IMR-90 (cell line): ENCODE results near the gene SLC44A4. TPM values are rescaled to one million over a fixed set of nuclear protein-coding genes. Genes with fewer than 3 reads are reported as not detected.

Source experiments
- ATAC-seq: fragments of 200-7000 bp; cut with Tn5 transposase; 2 replicates; pipeline ENCODE4 v1.9.1; 2020; ENCODE audit warnings: low read depth, mild to moderate bottlenecking, moderate library complexity
- BruUV-seq: library from RNA; stranded (reverse); fragments of 400-500 nt; replicated peaks from 2 replicates; lab custom pipeline; 2021; lab: Mats Ljungman, UMichigan
- CTCF ChIA-PET: fragments of 300-600 bp; formaldehyde crosslinking; extraction: SDS; loops from one replicate; lab custom pipeline; 2021; ENCODE audit warnings: antibody characterized with exemption; lab: Yijun Ruan, JAX
- POLR2A ChIA-PET: fragments of 300-600 bp; sonication (Branson Sonifier 250); formaldehyde crosslinking; loops from one replicate; lab custom pipeline; 2022; ENCODE audit warnings: antibody characterized with exemption; ENCODE audit not compliant: unreplicated experiment; lab: Charles Lee
- DNase-seq: peaks from one replicate; pipeline ENCODE4 v3.0.0; 2013
- H2AFZ ChIP-seq: replicated peaks from 2 replicates; pipeline ENCODE3; 2013; ENCODE audit warnings: low read length, mild to moderate bottlenecking; ENCODE audit not compliant: poor library complexity
- H2AK5ac ChIP-seq: 2 replicates; pipeline ENCODE4 v1.6.1; 2013; ENCODE audit warnings: low read depth, low read length, inconsistent platforms
- H2AK9ac ChIP-seq: replicated peaks from 2 replicates; pipeline ENCODE3; 2013; ENCODE audit warnings: mild to moderate bottlenecking, low read depth, low read length, moderate library complexity; ENCODE audit not compliant: poor library complexity
- H2BK120ac ChIP-seq: 2 replicates; pipeline ENCODE4 v1.6.1; 2013; ENCODE audit warnings: low read depth, low read length, inconsistent platforms
- H2BK15ac ChIP-seq: 3 replicates; pipeline ENCODE4 v1.6.1; 2013; ENCODE audit warnings: low read depth, low read length, inconsistent platforms
- H2BK20ac ChIP-seq: 2 replicates; pipeline ENCODE4 v1.6.1; 2013; ENCODE audit warnings: low read depth, mild to moderate bottlenecking, inconsistent platforms, low read length, moderate library complexity
- H2BK5ac ChIP-seq: 2 replicates; pipeline ENCODE4 v1.6.1; 2013; ENCODE audit warnings: mild to moderate bottlenecking, low read depth, low read length, inconsistent platforms; ENCODE audit not compliant: poor library complexity, severe bottlenecking
- H3K14ac ChIP-seq: replicated peaks from 2 replicates; pipeline ENCODE4 v1.6.1; 2013; ENCODE audit warnings: low read depth, low read length, inconsistent platforms
- H3K18ac ChIP-seq: 2 replicates; pipeline ENCODE4 v1.6.1; 2013; ENCODE audit warnings: low read depth, low read length, control low read depth
- H3K23ac ChIP-seq: 2 replicates; pipeline ENCODE4 v1.6.1; 2013; ENCODE audit warnings: low read depth, low read length, inconsistent platforms
- H3K27ac ChIP-seq: 2 replicates; pipeline ENCODE4 v1.5.1; 2013; ENCODE audit warnings: mild to moderate bottlenecking, control low read depth, low read length; ENCODE audit not compliant: insufficient read depth
- H3K27me3 ChIP-seq: 2 replicates; pipeline ENCODE4 v1.6.1; 2013; ENCODE audit warnings: low read length; ENCODE audit not compliant: control insufficient read depth, insufficient read depth
- H3K36me3 ChIP-seq: 2 replicates; pipeline ENCODE4 v1.6.1; 2013; ENCODE audit warnings: low read length, mixed read lengths; ENCODE audit not compliant: control insufficient read depth, insufficient read depth
- H3K4ac ChIP-seq: 2 replicates; pipeline ENCODE4 v1.6.1; 2013; ENCODE audit warnings: low read depth, low read length, inconsistent platforms
- H3K4me1 ChIP-seq: 2 replicates; pipeline ENCODE4 v1.6.1; 2013; ENCODE audit warnings: low read length, mixed read lengths; ENCODE audit not compliant: control insufficient read depth, insufficient read depth
- H3K4me2 ChIP-seq: 2 replicates; pipeline ENCODE4 v1.6.1; 2013; ENCODE audit warnings: low read depth, mild to moderate bottlenecking, control low read depth, low read length, moderate library complexity
- H3K4me3 ChIP-seq: 2 replicates; pipeline ENCODE4 v1.5.1; 2013; ENCODE audit warnings: low read depth, mild to moderate bottlenecking, control low read depth, low read length, moderate library complexity; ENCODE audit not compliant: insufficient read depth
- H3K56ac ChIP-seq: 2 replicates; pipeline ENCODE4 v1.6.1; 2013; ENCODE audit warnings: low read length, inconsistent platforms; ENCODE audit not compliant: insufficient read depth; ENCODE audit errors: extremely low read depth
- H3K79me1 ChIP-seq, 2 experiments: 2 replicates each; pipeline ENCODE4 v1.6.1; 2013; ENCODE audit warnings: low read length in 2 of 2, inconsistent platforms in 1 of 2, low read depth in 1 of 2
- H3K9ac ChIP-seq: 2 replicates; pipeline ENCODE4 v1.6.1; 2013; ENCODE audit warnings: low read depth, low read length, control low read depth
- H3K9me1 ChIP-seq: 2 replicates; pipeline ENCODE4 v1.6.1; 2013; ENCODE audit warnings: low read length, inconsistent platforms; ENCODE audit not compliant: insufficient read depth
- H3K9me3 ChIP-seq: 2 replicates; pipeline ENCODE4 v1.6.1; 2013; ENCODE audit warnings: low read length; ENCODE audit not compliant: control insufficient read depth, insufficient read depth
- H4K20me1 ChIP-seq: 2 replicates; pipeline ENCODE4 v1.6.1; 2013; ENCODE audit warnings: low read length, inconsistent platforms; ENCODE audit not compliant: insufficient read depth
- H4K5ac ChIP-seq: 2 replicates; pipeline ENCODE4 v1.6.1; 2013; ENCODE audit warnings: mild to moderate bottlenecking, low read depth, low read length, control low read depth
- H4K8ac ChIP-seq, 2 experiments: 2 replicates each; pipeline ENCODE4 v1.6.1; 2013; ENCODE audit warnings: low read depth in 2 of 2, low read length in 2 of 2, control low read depth in 1 of 2, inconsistent platforms in 1 of 2
- H4K91ac ChIP-seq: 2 replicates; pipeline ENCODE4 v1.6.1; 2013; ENCODE audit warnings: low read depth, low read length, inconsistent platforms; ENCODE audit not compliant: insufficient read depth
- BHLHE40 ChIP-seq: fragments of 150-350 bp; IDR thresholded peaks from 2 replicates; pipeline ENCODE4 v1.6.1; 2016; ENCODE audit warnings: mild to moderate bottlenecking, low read depth, low read length
- CEBPB ChIP-seq: IDR thresholded peaks from 2 replicates; pipeline ENCODE4 v1.6.1; 2012; ENCODE audit warnings: low read depth, low read length, improper control_type of control experiment
- CHD1 ChIP-seq: IDR thresholded peaks from 2 replicates; pipeline ENCODE4 v1.6.1; 2012; ENCODE audit warnings: low read depth, low read length, improper control_type of control experiment
- CTCF ChIP-seq: conservative IDR thresholded peaks from 2 replicates; pipeline ENCODE4 v1.5.1; 2012; ENCODE audit warnings: mild to moderate bottlenecking, low read depth, low read length, improper control_type of control experiment
- ELK1 ChIP-seq: fragments of 150-350 bp; IDR thresholded peaks from 2 replicates; pipeline ENCODE4 v1.6.1; 2016; ENCODE audit warnings: low read depth, mild to moderate bottlenecking, low read length, moderate library complexity, borderline replicate concordance
- FOS ChIP-seq: fragments of 150-350 bp; IDR thresholded peaks from 2 replicates; pipeline ENCODE4 v1.6.1; 2016; ENCODE audit warnings: low read depth, low read length
- MAFK ChIP-seq: IDR thresholded peaks from 2 replicates; pipeline ENCODE4 v1.6.1; 2012; ENCODE audit warnings: low read depth, low read length, improper control_type of control experiment
- MXI1 ChIP-seq: IDR thresholded peaks from 2 replicates; pipeline ENCODE4 v1.6.1; 2012; ENCODE audit warnings: low read depth, mild to moderate bottlenecking, low read length, moderate library complexity, borderline replicate concordance
- POLR2A ChIP-seq: IDR thresholded peaks from 2 replicates; pipeline ENCODE4 v1.6.1; 2012; ENCODE audit warnings: mild to moderate bottlenecking, low read depth, low read length
- RFX5 ChIP-seq: IDR thresholded peaks from 2 replicates; pipeline ENCODE4 v1.8.0; 2012; ENCODE audit warnings: low read depth, mild to moderate bottlenecking, low read length, moderate library complexity
- USF2 ChIP-seq: fragments of 150-350 bp; IDR thresholded peaks from 2 replicates; pipeline ENCODE4 v1.6.1; 2017; ENCODE audit warnings: mild to moderate bottlenecking, antibody characterized with exemption, low read length, low read depth
- WGBS, 2 experiments: methylation state at CpG; one replicate each; pipeline versions ENCODE4 v1.1.5 to v1.1.7; 2013; ENCODE audit warnings: missing lambda C conversion rate in 2 of 2; ENCODE audit not compliant: insufficient read length in 1 of 2; ENCODE audit errors: extremely low coverage in 2 of 2; 5-methylcytosine and 5-hydroxymethylcytosine counted together
- dilution Hi-C: fragments of 300-500 bp; cut with HindIII; formaldehyde crosslinking; loops from one replicate; pipeline ENCODE4 v1.14.3; 2018; ENCODE audit warnings: low sequenced_read_pairs; ENCODE audit not compliant: unreplicated experiment
- in situ Hi-C: fragments of 300-500 bp; cut with MboI; formaldehyde crosslinking; loops from 3 replicates; pipeline ENCODE4 v1.14.3; 2019; ENCODE audit warnings: low sequenced_read_pairs, inconsistent platforms, mixed read lengths
- intact Hi-C: fragments of 100-400 bp; cut with micrococcal nuclease; formaldehyde crosslinking; loops from 2 replicates; pipeline ENCODE4 v1.10.0; 2022
- polyA plus RNA-seq, 3 experiments: library from polyadenylated mRNA; depleted of rRNA; stranded (reverse); fragments of >200 nt; gene quantifications; 2 replicates each; pipeline ENCODE4 v1.2.3, GENCODE V29; 2012; ENCODE audit warnings: low replicate concordance in 1 of 3
- total RNA-seq: library from RNA; depleted of rRNA; stranded (reverse); fragments of >200 nt; gene quantifications from 2 replicates; pipeline ENCODE4 v1.2.3, GENCODE V29; 2012

Gene SLC44A4
- total and polyA plus RNA-seq, 2 of the 4 experiments (the other 2 are of a cell fraction): 0.14 to 0.36 TPM

- Histone ChIP-seq H3K23ac (no peak overlapping the region), H3K27me3 (no peaks in the 10 kb centered on the region), H2BK20ac (no peak overlapping the region), H3K56ac (no peak overlapping the region), H3K18ac (no peak overlapping the region), H4K8ac (no peak overlapping the region), H4K91ac (no peak overlapping the region), H2BK5ac (no peak overlapping the region), H2BK15ac (no peak overlapping the region), H3K9me1 (peaks cover 7% of the 10 kb centered on the region; the same call in 1 of the 2 replicates), H3K4me1 (peaks cover 10% of the 10 kb centered on the region), H4K20me1 (peaks cover 9% of the 10 kb centered on the region), H3K4me2 (no peak overlapping the region), H3K9me3 (no peaks in the 10 kb centered on the region), H3K27ac (no peak overlapping the region), H2AFZ (no peak overlapping the region), H2BK120ac (no peak overlapping the region), H3K4ac (no peak overlapping the region), H3K36me3 (no peaks in the 10 kb centered on the region), H3K14ac (no peak overlapping the region), H4K5ac (no peak overlapping the region), H3K4me3 (no peak overlapping the region), H2AK5ac (no peak overlapping the region), H3K79me1 (peaks cover 5 to 30% of the 10 kb centered on the region in 2 experiments; a peak in 3 of 4 replicates), H2AK9ac (no peak overlapping the region), H3K9ac (no peak overlapping the region)
- intact Hi-C loops (loop anchor here (5.0 kb wide), 1 partner anchor 278 kb away; the partner anchor contains the start of genes ATP6V1G2 and NFKBIL1), in situ Hi-C loops (no loop called here), dilution Hi-C loops (no loop called here)
- CTCF ChIA-PET: no interaction called here
- ATAC-seq (no peak), DNase-seq (no peak)
- POLR2A ChIA-PET: interaction anchor here (0.7 kb wide), 1 partner anchor 18 kb away, joined by 6 read pairs; no protein-coding TSS in a partner anchor
- no TSS peak for BruUV-seq
- no CpG with 5 or more reads among the region's 4 CpGs for WGBS, 2 experiments
- no peak for TF ChIP-seq FOS
- TF ChIP-seq CTCF: no peak
- no peak for TF ChIP-seq MXI1
- TF ChIP-seq BHLHE40: no peak
- TF ChIP-seq CHD1: no peak
- no peak for TF ChIP-seq RFX5
- no peak for TF ChIP-seq CEBPB
- TF ChIP-seq USF2: no peak
- TF ChIP-seq POLR2A: no peak
- no peak for TF ChIP-seq ELK1
- no peak for TF ChIP-seq MAFK
Measured at GRCh38 chr6:31825553-31825952, 53.2 kb downstream of the SLC44A4 start.
